HG02678 (cell line): ENCODE results near the gene EMD.

ENCODE experiments used
- ATAC-seq: cut with Tn5 transposase; IDR thresholded peaks from one replicate; pipeline ENCODE4 v1.9.1; 2021; ENCODE audit warnings: mild to moderate bottlenecking, moderate library complexity; ENCODE audit not compliant: unreplicated experiment

EMD gene

GRCh38 chrX:154412468-154412867 lies 33.4 kb downstream of the EMD start:
- ATAC-seq = no peak

- no peak for ATAC-seq
Observed at GRCh38 chrX:154413142-154413541, 34.0 kb downstream of the EMD start.

GRCh38 chrX:154417157-154417556 lies 38.1 kb downstream of the EMD start:
- ATAC-seq = no peak

GRCh38 chrX:154419189-154419588 lies 40.1 kb downstream of the EMD start:
- no peak for ATAC-seq

GRCh38 chrX:154419688-154420401 lies 40.8 kb downstream of the EMD start:
- ATAC-seq = no peak

GRCh38 chrX:154420402-154420756 lies 41.3 kb downstream of the EMD start:
- ATAC-seq = no peak

- ATAC-seq = no peak
Observed at GRCh38 chrX:154426916-154427770, 48.0 kb downstream of the EMD start.

GRCh38 chrX:154428176-154429171 lies 49.4 kb downstream of the EMD start, which contains the start of gene ATP6AP1:
TSS of gene ATP6AP1 (plus strand) at chrX:154428677. CDS start at chrX:154428693, 16 bp downstream.
- ATAC-seq = peak; percentile 99

GRCh38 chrX:154429711-154430110 lies 50.6 kb downstream of the EMD start:
- no peak for ATAC-seq

GRCh38 chrX:154430479-154430878 lies 51.4 kb downstream of the EMD start:
- no peak for ATAC-seq

GRCh38 chrX:154430916-154431315 lies 51.8 kb downstream of the EMD start:
- ATAC-seq = no peak
